K562 (cell line): Measurements from ENCODE around the gene ARHGAP18. TPM values are rescaled to one million over a fixed set of nuclear protein-coding genes. Genes with fewer than 3 reads are reported as not detected.

ENCODE experiments used
- ATAC-seq: fragments of 200-7000 bp; cut with Tn5 transposase; 3 replicates; pipeline ENCODE4 v1.9.1; 2020; ENCODE audit warnings: moderate library complexity
- BruUV-seq: library from RNA; stranded (reverse); fragments of 400-500 nt; replicated peaks from 2 replicates; lab custom pipeline; 2021; lab: Mats Ljungman, UMichigan
- CTCF ChIA-PET: fragments of 300-600 bp; formaldehyde crosslinking; extraction: SDS; loops from one replicate; lab custom pipeline; 2021; ENCODE audit warnings: low intra/inter-chr PET ratio; lab: Yijun Ruan, JAX
- POLR2A ChIA-PET: fragments of 300-600, 350-650 bp; sonication (Branson Sonifier 250); formaldehyde crosslinking; extraction: SDS; loops from one replicate; lab custom pipeline; 2021; ENCODE audit warnings: antibody characterized with exemption, inconsistent platforms; lab: Yijun Ruan, JAX
- DNase-seq, 4 experiments: peaks; one replicate each; pipeline versions ENCODE4 v3.0.0 to v3.0.0-alpha.2; 2011 to 2018; ENCODE audit warnings: low spot score in 3 of 4, mixed read lengths in 3 of 4; ENCODE audit errors: extremely low read depth in 1 of 4
- FAIRE-seq: peaks from 2 replicates; lab custom pipeline; 2011; peaks lifted over from hg19 to GRCh38; lab: Jason Lieb, UNC
- H2AFZ ChIP-seq: 2 replicates; pipeline ENCODE4 v1.6.0; 2011; ENCODE audit warnings: low read depth, low read length, control low read depth, inconsistent platforms
- H3K27ac ChIP-seq: fragments of 200-600 bp; 3 replicates; pipeline ENCODE4 v1.8.0; 2011; ENCODE audit warnings: low read depth, mild to moderate bottlenecking, control low read depth, inconsistent platforms, low read length, moderate library complexity, mixed read lengths; ENCODE audit errors: extremely low read depth
- H3K27me3 ChIP-seq, 2 experiments: fragments of 300-600 bp in 1 of 2; 2 replicates in 1 of 2; 3 replicates in 1 of 2; pipeline versions ENCODE4 v1.6.0 to v1.8.0; 2011; ENCODE audit warnings: inconsistent platforms in 2 of 2, low read length in 2 of 2, mild to moderate bottlenecking in 1 of 2, mixed read lengths in 1 of 2, moderate library complexity in 1 of 2; ENCODE audit not compliant: control insufficient read depth in 2 of 2, insufficient read depth in 2 of 2
- H3K36me3 ChIP-seq: fragments of 300-600 bp; 3 replicates; pipeline ENCODE4 v1.8.0; 2011; ENCODE audit warnings: mild to moderate bottlenecking, low read length, inconsistent platforms; ENCODE audit not compliant: control insufficient read depth, insufficient read depth
- H3K4me1 ChIP-seq, 2 experiments: fragments of 200-600 bp in 1 of 2; replicated peaks in 1 of 2; 2 replicates in 1 of 2; 3 replicates in 1 of 2; pipeline versions ENCODE4 v1.5.1 to v1.8.0; 2011; ENCODE audit warnings: inconsistent platforms in 2 of 2, low read length in 2 of 2, mild to moderate bottlenecking in 1 of 2, mixed read lengths in 1 of 2, moderate library complexity in 1 of 2; ENCODE audit not compliant: control insufficient read depth in 2 of 2, insufficient read depth in 2 of 2
- H3K4me2 ChIP-seq: 2 replicates; pipeline ENCODE4 v1.6.1; 2011; ENCODE audit warnings: low read length, control low read depth, inconsistent platforms, mixed read lengths; ENCODE audit not compliant: insufficient read depth
- H3K4me3 ChIP-seq: fragments of 200-600 bp; sonication (generic), shearing (Covaris generic); 2 replicates; pipeline ENCODE4 v1.5.1; 2016; ENCODE audit warnings: control low read depth, inconsistent platforms
- H3K79me2 ChIP-seq: fragments of 200-600 bp; 3 replicates; pipeline ENCODE4 v1.8.0; 2011; ENCODE audit warnings: low read length, inconsistent platforms; ENCODE audit not compliant: control insufficient read depth, insufficient read depth
- H3K9ac ChIP-seq, 2 experiments: 2 replicates each; pipeline versions ENCODE4 v1.6.0 to v1.6.1; 2011; ENCODE audit warnings: low read depth in 2 of 2, low read length in 2 of 2, control low read depth in 1 of 2, inconsistent platforms in 1 of 2, mild to moderate bottlenecking in 1 of 2, mixed read lengths in 1 of 2; ENCODE audit not compliant: insufficient read depth in 1 of 2
- H3K9me1 ChIP-seq: one replicate; pipeline ENCODE4 v1.6.0; 2011; ENCODE audit warnings: inconsistent platforms, mild to moderate bottlenecking, low read length, moderate library complexity; ENCODE audit not compliant: control insufficient read depth, insufficient read depth
- H3K9me3 ChIP-seq: replicated peaks from 2 replicates; pipeline ENCODE4 v1.5.1; 2011; ENCODE audit warnings: low read depth, low read length, inconsistent platforms; ENCODE audit not compliant: control insufficient read depth, insufficient read depth
- H4K20me1 ChIP-seq: replicated peaks from 2 replicates; pipeline ENCODE4 v1.6.1; 2011; ENCODE audit warnings: low read length, inconsistent platforms, mixed read lengths; ENCODE audit not compliant: control insufficient read depth, insufficient read depth
- BRD4 ChIP-seq: fragments of 200-600 bp; sonication (generic); IDR thresholded peaks from 2 replicates; pipeline ENCODE4 v1.6.1; 2017; ENCODE audit warnings: inconsistent platforms
- CBFA2T3 ChIP-seq: fragments of 450-650 bp; IDR thresholded peaks from 2 replicates; pipeline ENCODE4 v1.6.1; 2017
- CEBPB ChIP-seq: fragments of 450-650 bp; IDR thresholded peaks from 2 replicates; pipeline ENCODE4 v1.6.1; 2016; ENCODE audit warnings: missing genetic modification characterization, missing compliant biosample characterization
- CTBP1 ChIP-seq: fragments of 450-650 bp; IDR thresholded peaks from 2 replicates; pipeline ENCODE4 v1.6.1; 2016; ENCODE audit warnings: borderline replicate concordance
- LCOR ChIP-seq: sonication (generic); formaldehyde crosslinking; IDR thresholded peaks from 2 replicates; pipeline ENCODE4 v1.8.0; 2022; ENCODE audit warnings: mild to moderate bottlenecking, missing genetic modification reagents
- TEAD4 ChIP-seq, 2 experiments: sonication (generic) in 1 of 2; formaldehyde crosslinking in 1 of 2; IDR thresholded peaks; 2 replicates each; pipeline versions ENCODE4 v1.6.1 to v1.8.0; 2012 to 2022; ENCODE audit warnings: borderline replicate concordance in 1 of 2, inconsistent platforms in 1 of 2, low read length in 1 of 2, mild to moderate bottlenecking in 1 of 2, missing genetic modification reagents in 1 of 2
- TRIM24 ChIP-seq, 2 experiments: fragments of 450-650 bp; IDR thresholded peaks; 2 replicates each; pipeline ENCODE4 v1.6.1; 2016
- ZNF445 ChIP-seq: fragments of 250-450 bp; sonication (Bioruptor Pico); IDR thresholded peaks from 2 replicates; pipeline ENCODE4 v1.4.0; 2020; ENCODE audit warnings: low read depth, mild to moderate bottlenecking, moderate library complexity
- WGBS: fragments of 100-300 bp; shearing (Covaris generic); methylation state at CpG from one replicate; pipeline ENCODE4 v1.1.6; 2016; ENCODE audit warnings: low coverage, mixed read lengths; ENCODE audit not compliant: insufficient coverage; ENCODE audit errors: missing lambda C conversion rate; 5-methylcytosine and 5-hydroxymethylcytosine counted together
- in situ Hi-C: fragments of 300-500 bp; cut with MboI; formaldehyde crosslinking; loops from 4 replicates; pipeline ENCODE4 v1.15.0; 2018; ENCODE audit warnings: inconsistent platforms, mixed read lengths
- intact Hi-C: fragments of 100-400 bp; cut with micrococcal nuclease; formaldehyde crosslinking; loops from 2 replicates; pipeline ENCODE4 v1.14.2; 2022
- polyA plus RNA-seq, 8 experiments: library from polyadenylated mRNA; depleted of rRNA in 4 of 8; stranded (reverse) in 5 of 8; unstranded in 3 of 8; fragments of >200 nt; fragmentation: Nextera tagmentation in 2 of 8; fragmentation: Illumina TruSeq in 1 of 8; extraction: Ambion mirVana in 2 of 8; extraction: Trizol in 1 of 8; gene quantifications; 2 replicates each; pipeline versions ENCODE4 v1.2.1 to v1.2.3, GENCODE V29; 2011 to 2014; ENCODE audit warnings: inconsistent platforms in 1 of 8, missing spikeins in 1 of 8
- total RNA-seq, 7 experiments: library from RNA; depleted of rRNA in 6 of 7; stranded (reverse); fragments of >200 nt in 6 of 7; fragmentation: Illumina TruSeq in 2 of 7; extraction: Trizol in 2 of 7; gene quantifications; 2 replicates each; pipeline versions ENCODE4 v1.2.1 to v1.2.3, GENCODE V29; 2011 to 2021; ENCODE audit warnings: low replicate concordance in 1 of 7
- TF ChIP-seq, protein P1 (sequence below): fragments of 250-450 bp; sonication (Bioruptor Pico); IDR thresholded peaks from 2 replicates; pipeline ENCODE4 v1.8.0; 2021; ENCODE audit warnings: mild to moderate bottlenecking, moderate library complexity
- TF ChIP-seq, protein P2 (sequence below), 2 experiments: fragments of 250-450 bp in 1 of 2; fragments of 450-650 bp in 1 of 2; sonication (Bioruptor Pico) in 1 of 2; IDR thresholded peaks; 2 replicates each; pipeline versions ENCODE4 v1.6.1 to v1.8.0; 2016 to 2021; ENCODE audit warnings: mild to moderate bottlenecking in 2 of 2, moderate library complexity in 2 of 2, missing compliant biosample characterization in 1 of 2, missing genetic modification characterization in 1 of 2

ARHGAP18 gene
- total and polyA plus RNA-seq, 9 of the 15 experiments (the other 6 are each of a cell fraction or from before 2014, with no cell fraction given), result 13.3 to 29.7 (median 21.1) TPM

DNA sequence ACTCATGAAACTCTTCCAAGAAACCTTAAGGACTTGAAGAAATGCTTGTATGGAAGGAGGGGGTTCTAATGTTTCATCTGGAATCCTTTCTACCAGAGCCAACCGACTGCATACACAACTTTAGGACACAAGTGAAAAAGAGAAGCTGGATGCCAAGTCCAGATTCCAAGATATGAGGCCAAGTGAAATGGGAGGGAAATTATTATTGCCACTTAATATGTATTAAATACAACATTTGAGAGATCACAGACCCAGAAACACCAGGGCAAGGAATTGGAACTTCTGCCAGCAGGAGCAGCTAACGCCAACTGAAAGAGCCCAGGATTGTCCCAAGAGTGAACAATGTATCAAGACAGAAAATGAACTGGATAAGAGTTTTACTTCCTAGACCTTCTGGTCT is 144.2 kb downstream of the ARHGAP18 start (continued):
- no peak for TF ChIP-seq LCOR (CRISPR knock-in tag)
- TF ChIP-seq, protein P1, sequence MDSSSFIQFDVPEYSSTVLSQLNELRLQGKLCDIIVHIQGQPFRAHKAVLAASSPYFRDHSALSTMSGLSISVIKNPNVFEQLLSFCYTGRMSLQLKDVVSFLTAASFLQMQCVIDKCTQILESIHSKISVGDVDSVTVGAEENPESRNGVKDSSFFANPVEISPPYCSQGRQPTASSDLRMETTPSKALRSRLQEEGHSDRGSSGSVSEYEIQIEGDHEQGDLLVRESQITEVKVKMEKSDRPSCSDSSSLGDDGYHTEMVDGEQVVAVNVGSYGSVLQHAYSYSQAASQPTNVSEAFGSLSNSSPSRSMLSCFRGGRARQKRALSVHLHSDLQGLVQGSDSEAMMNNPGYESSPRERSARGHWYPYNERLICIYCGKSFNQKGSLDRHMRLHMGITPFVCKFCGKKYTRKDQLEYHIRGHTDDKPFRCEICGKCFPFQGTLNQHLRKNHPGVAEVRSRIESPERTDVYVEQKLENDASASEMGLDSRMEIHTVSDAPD (CRISPR knock-in tag), result no peak

- no peak for ATAC-seq
- intact Hi-C loops, result no loop called here
- Histone ChIP-seq H3K9me1 (no peaks in the 10 kb centered on the region), H2AFZ (no peak overlapping the region), H3K9me3 (no peaks in the 10 kb centered on the region), H3K36me3 (no peaks in the 10 kb centered on the region), H4K20me1 (no peaks in the 10 kb centered on the region), H3K27ac (no peak overlapping the region), H3K4me2 (no peak overlapping the region), H3K79me2 (no peaks in the 10 kb centered on the region), H3K9ac (no peak overlapping the region), H3K4me1 (peaks cover 0 to 7% of the 10 kb centered on the region in 2 experiments; a peak in 2 of 5 replicates), H3K4me3 (no peak overlapping the region), H3K27me3 (no peaks in the 10 kb centered on the region)
- 4% methylated on average over 4 of the region's 4 CpGs for WGBS
- TF ChIP-seq CTBP1 (0 out of 2 replicates have a peak, but pooled peaks have one; percentile 15), ZNF445 (CRISPR knock-in tag) (no peak), TRIM24 (IDR thresholded peaks at IDR 0.05) (no peak), CEBPB (no peak), TEAD4 (IDR thresholded peaks at IDR 0.05; ENCODE audit: low read length) (no peak), TEAD4 (CRISPR knock-in tag; IDR thresholded peaks at IDR 0.05; ENCODE audit: borderline replicate concordance) (no peak), BRD4 (no peak), CBFA2T3 (peak; percentile 24; the same call in 1 of the 2 replicates)
- TF ChIP-seq, protein P2, sequence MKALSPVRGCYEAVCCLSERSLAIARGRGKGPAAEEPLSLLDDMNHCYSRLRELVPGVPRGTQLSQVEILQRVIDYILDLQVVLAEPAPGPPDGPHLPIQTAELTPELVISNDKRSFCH (CRISPR knock-in tag; IDR thresholded peaks at IDR 0.05), result no peak
- TF ChIP-seq, protein P2 (tag; IDR thresholded peaks at IDR 0.05), result no peak
- FAIRE-seq, result no peak
- DNase-seq, result no peak
- no TSS peak for BruUV-seq
- CTCF ChIA-PET, result no interaction called here
- POLR2A ChIA-PET, result interaction anchor here (1.0 to 2.1 kb wide), 2 partner anchors 20 to 64 kb away, joined by 3 to 8 read pairs; no protein-coding TSS in a partner anchor
- in situ Hi-C loops, result loop anchor here (5.0 kb wide), 1 partner anchor 63 kb away; no protein-coding TSS in a partner anchor
Measured at GRCh38 chr6:129565366-129565765, 144.6 kb downstream of the ARHGAP18 start.
